Measurements from ENCODE around the gene SPIRE2. TPM values are rescaled to one million over a fixed set of nuclear protein-coding genes. Genes with fewer than 3 reads are reported as not detected.

Gene SPIRE2
- total and polyA plus RNA-seq, 2 of the 13 experiments (the other 11 are each of a cell fraction or from before 2014, with no cell fraction given) = 13.3 to 37.5 TPM

- TF ChIP-seq SNAPC4 (CRISPR knock-in tag; IDR thresholded peaks at IDR 0.05) = peak; percentile 68; the same call in 1 of the 2 replicates
- no peak for TF ChIP-seq PRPF4 (IDR thresholded peaks at IDR 0.05; ENCODE audit: low read depth, low read length, poor library complexity, severe bottlenecking)
- TF ChIP-seq MXD3 (CRISPR knock-in tag; IDR thresholded peaks at IDR 0.05) = peak; percentile 88
- no peak for TF ChIP-seq ZNF3 (CRISPR knock-in tag; IDR thresholded peaks at IDR 0.05)
- no peak for TF ChIP-seq NKX3-1 (CRISPR knock-in tag; IDR thresholded peaks at IDR 0.05)
- no peak for TF ChIP-seq SNRNP70 (IDR thresholded peaks at IDR 0.05; ENCODE audit: low read depth, low read length)
- no peak for TF ChIP-seq GRHL1 (CRISPR knock-in tag; conservative IDR thresholded peaks at IDR 0.05)
- TF ChIP-seq THAP7 (CRISPR knock-in tag; IDR thresholded peaks at IDR 0.05) = 0 out of 2 replicates have a peak, but pooled peaks have one; percentile 21
- 0 out of 2 replicates have a peak, but pooled peaks have one; percentile 23 for TF ChIP-seq NFYB (CRISPR knock-in tag; IDR thresholded peaks at IDR 0.05)
- peak; percentile 79; the same call in 1 of the 2 replicates for TF ChIP-seq HIC2 (CRISPR knock-in tag; IDR thresholded peaks at IDR 0.05; ENCODE audit: low read depth)
- TF ChIP-seq REST (IDR thresholded peaks at IDR 0.05; ENCODE audit: borderline replicate concordance in 1 of 2, low read depth in 1 of 2, low read length in 2 of 2) = no peak; a peak in 1 of 4 replicates
- TF ChIP-seq KLF11 (CRISPR knock-in tag; IDR thresholded peaks at IDR 0.05) = peak; percentile 50; the same call in 1 of the 2 replicates
- 0 out of 2 replicates have a peak, but pooled peaks have one; percentile 61 for TF ChIP-seq ZNF670 (CRISPR knock-in tag; IDR thresholded peaks at IDR 0.05; ENCODE audit: borderline replicate concordance)
Observed at GRCh38 chr16:89918453-89919347, 90.4 kb downstream of the SPIRE2 start, which contains the start of gene MC1R (continued).

All from HepG2 (cell line).